H1 (cell line): ENCODE results near the gene C19orf38.

ENCODE experiments used
- CTCF ChIP-seq, 3 experiments: IDR thresholded peaks; 1 replicate in 2 of 3; 2 replicates in 1 of 3; pipeline versions ENCODE4 v1.5.1 to v1.6.1; 2011; ENCODE audit warnings: low read length in 3 of 3, mild to moderate bottlenecking in 3 of 3, inconsistent platforms in 2 of 3, low read depth in 1 of 3, moderate library complexity in 1 of 3; ENCODE audit not compliant: insufficient read depth in 1 of 3; ENCODE audit errors: control extremely low read depth in 1 of 3
- GABPA ChIP-seq: IDR thresholded peaks from 2 replicates; pipeline ENCODE4 v1.6.1; 2011; ENCODE audit warnings: mild to moderate bottlenecking, low read length, moderate library complexity, borderline replicate concordance; ENCODE audit not compliant: insufficient read depth
- MAFK ChIP-seq: IDR thresholded peaks from 2 replicates; pipeline ENCODE4 v1.6.1; 2012; ENCODE audit warnings: low read depth, mild to moderate bottlenecking, improper control_type of control experiment, low read length

- TF ChIP-seq MAFK (no peak), GABPA (no peak), CTCF (IDR thresholded peaks at IDR 0.05; ENCODE audit: control extremely low read depth in 1 of 3, insufficient read depth in 1 of 3, low read depth in 1 of 3, low read length in 3 of 3) (no peak)
Observed at GRCh38 chr19:10881403-10882107, 33.3 kb downstream of the C19orf38 start.
